ENCODE results near the gene RPH3AL. TPM values are rescaled to one million over a fixed set of nuclear protein-coding genes. Genes with fewer than 3 reads are reported as not detected.

RPH3AL gene
- total RNA-seq, 1 donor: 2.9 TPM

GRCh38 chr17:354651-355556, 2.3 kb upstream of the RPH3AL start:
- TF ChIP-seq CTCF (IDR thresholded peaks at IDR 0.05; ENCODE audit: extremely low read depth, low read depth, low read length): no peak
- H3K9me3 ChIP-seq (ENCODE audit: low read depth, low read length): no peaks in the 10 kb centered on the region

GRCh38 chr17:353838-354234, 1.2 kb upstream of the RPH3AL start:
- Histone ChIP-seq H3K27me3 (ENCODE audit: insufficient read depth, low read length) (no peaks in the 10 kb centered on the region), H3K79me2 (ENCODE audit: insufficient read depth, low read length) (no peaks in the 10 kb centered on the region), H3K4me2 (ENCODE audit: insufficient read depth, low read length) (no peak overlapping the region), H3K27ac (ENCODE audit: low read depth, low read length) (no peak overlapping the region), H3K9me3 (ENCODE audit: low read depth, low read length) (no peaks in the 10 kb centered on the region), H3K4me3 (ENCODE audit: insufficient read depth, low read length) (no peak overlapping the region), H3K4me1 (ENCODE audit: insufficient read depth, low read length) (peaks cover 7% of the 10 kb centered on the region), H2AFZ (ENCODE audit: low read length) (no peak overlapping the region), H4K20me1 (ENCODE audit: insufficient read depth, low read length) (no peaks in the 10 kb centered on the region), H3K36me3 (ENCODE audit: insufficient read depth, low read length) (no peaks in the 10 kb centered on the region)
- no peak for TF ChIP-seq CTCF (IDR thresholded peaks at IDR 0.05; ENCODE audit: extremely low read depth, low read depth, low read length)
- DNase-seq (ENCODE audit: insufficient read length, low spot score, missing footprints): no peak

More at GRCh38 chr17:354651-355556, 2.3 kb upstream of the RPH3AL start:
- Histone ChIP-seq H2AFZ (ENCODE audit: low read length) (no peak overlapping the region), H3K27ac (ENCODE audit: low read depth, low read length) (no peak overlapping the region), H3K4me1 (ENCODE audit: insufficient read depth, low read length) (peaks cover 7% of the 10 kb centered on the region), H3K4me2 (ENCODE audit: insufficient read depth, low read length) (no peak overlapping the region), H4K20me1 (ENCODE audit: insufficient read depth, low read length) (no peaks in the 10 kb centered on the region), H3K27me3 (ENCODE audit: insufficient read depth, low read length) (no peaks in the 10 kb centered on the region), H3K79me2 (ENCODE audit: insufficient read depth, low read length) (no peaks in the 10 kb centered on the region), H3K4me3 (ENCODE audit: insufficient read depth, low read length) (no peak overlapping the region), H3K36me3 (ENCODE audit: insufficient read depth, low read length) (no peaks in the 10 kb centered on the region)
- peak; percentile 48 for DNase-seq (ENCODE audit: insufficient read length, low spot score, missing footprints)

GRCh38 chr17:353213-353837, 718 bp upstream of the RPH3AL start:
- H3K4me1 ChIP-seq (ENCODE audit: insufficient read depth, low read length): peaks cover 7% of the 10 kb centered on the region
- peak overlapping the region; percentile 33 for H2AFZ ChIP-seq (ENCODE audit: low read length)
- no peak overlapping the region for H3K4me2 ChIP-seq (ENCODE audit: insufficient read depth, low read length)
- no peak overlapping the region for H3K4me3 ChIP-seq (ENCODE audit: insufficient read depth, low read length)
- H3K36me3 ChIP-seq (ENCODE audit: insufficient read depth, low read length): no peaks in the 10 kb centered on the region
- no peaks in the 10 kb centered on the region for H4K20me1 ChIP-seq (ENCODE audit: insufficient read depth, low read length)
- no peaks in the 10 kb centered on the region for H3K79me2 ChIP-seq (ENCODE audit: insufficient read depth, low read length)
- H3K9me3 ChIP-seq (ENCODE audit: low read depth, low read length): no peaks in the 10 kb centered on the region
- DNase-seq (ENCODE audit: insufficient read length, low spot score, missing footprints): no peak
- TF ChIP-seq CTCF (IDR thresholded peaks at IDR 0.05; ENCODE audit: extremely low read depth, low read depth, low read length): no peak
- H3K27ac ChIP-seq (ENCODE audit: low read depth, low read length): no peak overlapping the region
- no peaks in the 10 kb centered on the region for H3K27me3 ChIP-seq (ENCODE audit: insufficient read depth, low read length)

- H3K4me2 ChIP-seq (ENCODE audit: insufficient read depth, low read length): no peak overlapping the region
- no peak overlapping the region for H3K27ac ChIP-seq (ENCODE audit: low read depth, low read length)
- H2AFZ ChIP-seq (ENCODE audit: low read length): no peak overlapping the region
- H3K4me3 ChIP-seq (ENCODE audit: insufficient read depth, low read length): no peak overlapping the region
- H4K20me1 ChIP-seq (ENCODE audit: insufficient read depth, low read length): no peaks in the 10 kb centered on the region
- no peaks in the 10 kb centered on the region for H3K27me3 ChIP-seq (ENCODE audit: insufficient read depth, low read length)
- peaks cover 7% of the 10 kb centered on the region for H3K4me1 ChIP-seq (ENCODE audit: insufficient read depth, low read length)
- peak; percentile 15 for DNase-seq (ENCODE audit: insufficient read length, low spot score, missing footprints)
- no peaks in the 10 kb centered on the region for H3K36me3 ChIP-seq (ENCODE audit: insufficient read depth, low read length)
- no peaks in the 10 kb centered on the region for H3K9me3 ChIP-seq (ENCODE audit: low read depth, low read length)
- TF ChIP-seq CTCF (IDR thresholded peaks at IDR 0.05; ENCODE audit: extremely low read depth, low read depth, low read length): no peak
- no peaks in the 10 kb centered on the region for H3K79me2 ChIP-seq (ENCODE audit: insufficient read depth, low read length)
These were observed 659 bp downstream of the RPH3AL start for GRCh38 chr17:351875-352420.

Measured in osteoblast (primary cell).